PC-9 (cell line): ENCODE results near the gene RPL38. TPM values are rescaled to one million over a fixed set of nuclear protein-coding genes. Genes with fewer than 3 reads are reported as not detected.

Experiments used
- BruUV-seq: library from RNA; stranded (reverse); fragments of 400-500 nt; replicated peaks from 2 replicates; lab custom pipeline; 2021; lab: Mats Ljungman, UMichigan
- CTCF ChIA-PET: fragments of 300-600 bp; sonication (Branson Sonifier 250); formaldehyde crosslinking; loops from one replicate; lab custom pipeline; 2022; ENCODE audit warnings: antibody characterized with exemption; lab: Charles Lee
- POLR2A ChIA-PET: fragments of 300-600 bp; sonication (Branson Sonifier 250); formaldehyde crosslinking; loops from one replicate; lab custom pipeline; 2022; ENCODE audit warnings: antibody characterized with exemption; ENCODE audit not compliant: unreplicated experiment; lab: Charles Lee
- DNase-seq, 2 experiments: peaks; one replicate each; pipeline versions ENCODE4 v3.0.0 to v3.0.0-alpha.2; 2015 to 2022; ENCODE audit warnings: mixed read lengths in 1 of 2
- H2AFZ ChIP-seq: fragments of 200-600 bp; sonication (generic); 2 replicates; pipeline ENCODE4 v1.8.1; 2017; ENCODE audit warnings: antibody characterized with exemption
- H3F3A ChIP-seq: fragments of 200-600 bp; sonication (generic); 2 replicates; pipeline ENCODE4 v1.8.1; 2017; ENCODE audit warnings: antibody characterized with exemption, mild to moderate bottlenecking, low read depth; ENCODE audit not compliant: insufficient read depth
- H3K27ac ChIP-seq: fragments of 200-600 bp; sonication (generic); 2 replicates; pipeline ENCODE4 v1.6.1; 2016; ENCODE audit warnings: mixed run types
- H3K27me3 ChIP-seq: fragments of 200-600 bp; sonication (generic); 2 replicates; pipeline ENCODE4 v1.6.1; 2016; ENCODE audit warnings: low read depth, mixed run types; ENCODE audit not compliant: insufficient read depth
- H3K36me3 ChIP-seq: fragments of 200-600 bp; sonication (generic); 2 replicates; pipeline ENCODE4 v1.6.1; 2016; ENCODE audit warnings: low read depth, mixed run types
- H3K4me1 ChIP-seq: fragments of 200-600 bp; sonication (generic); replicated peaks from 2 replicates; pipeline ENCODE4 v1.6.1; 2016; ENCODE audit warnings: mixed run types; ENCODE audit not compliant: insufficient read depth
- H3K4me2 ChIP-seq: fragments of 200-600 bp; sonication (generic); 2 replicates; pipeline ENCODE4 v1.6.1; 2017; ENCODE audit warnings: mixed run types
- H3K4me3 ChIP-seq: fragments of 200-600 bp; sonication (generic); 2 replicates; pipeline ENCODE4 v1.6.1; 2016; ENCODE audit warnings: mixed run types
- H3K79me2 ChIP-seq: fragments of 200-600 bp; sonication (generic); 2 replicates; pipeline ENCODE4 v1.6.1; 2017; ENCODE audit warnings: low read depth, mixed run types
- H3K9me2 ChIP-seq: fragments of 200-600 bp; sonication (generic); 2 replicates; pipeline ENCODE4 v1.8.1; 2017; ENCODE audit warnings: mild to moderate bottlenecking; ENCODE audit not compliant: insufficient read depth
- H3K9me3 ChIP-seq: fragments of 200-600 bp; sonication (generic); 2 replicates; pipeline ENCODE4 v1.8.1; 2016; ENCODE audit warnings: low read depth; ENCODE audit not compliant: insufficient read depth
- H4K20me1 ChIP-seq: fragments of 200-600 bp; sonication (generic); 2 replicates; pipeline ENCODE4 v1.8.1; 2017; ENCODE audit not compliant: insufficient read depth
- CTCF ChIP-seq: fragments of 200-600 bp; sonication (generic); conservative IDR thresholded peaks from 2 replicates; pipeline ENCODE4 v1.6.1; 2017; ENCODE audit warnings: mixed run types, antibody characterized with exemption, mild to moderate bottlenecking, moderate library complexity
- EZH2 ChIP-seq: fragments of 200-600 bp; sonication (generic); IDR thresholded peaks from 2 replicates; pipeline ENCODE4 v1.8.0; 2017; ENCODE audit warnings: antibody characterized with exemption, low read depth
- intact Hi-C: fragments of 100-400 bp; cut with micrococcal nuclease; formaldehyde crosslinking; loops from one replicate; pipeline ENCODE4 v1.10.0; 2022; ENCODE audit not compliant: unreplicated experiment
- total RNA-seq: library from RNA; stranded (reverse); gene quantifications from 2 replicates; pipeline ENCODE4 v1.2.3, GENCODE V29; 2021

RPL38 gene
- total RNA-seq, 1 experiment from 2014 or later: 961 TPM

- ChIA-PET POLR2A (no interaction called here), CTCF (interaction anchor here (0.6 kb wide), 1 partner anchor 14 kb away, joined by 4 read pairs; no protein-coding TSS in a partner anchor)
- no peaks in the 10 kb centered on the region for H3K9me3 ChIP-seq
- H3K9me2 ChIP-seq: no peaks in the 10 kb centered on the region
- no peak for DNase-seq
- BruUV-seq: no TSS peak
- H3K27me3 ChIP-seq: peaks cover 25% of the 10 kb centered on the region
- no peak overlapping the region for H3K4me2 ChIP-seq
- H3K79me2 ChIP-seq: no peaks in the 10 kb centered on the region
- no peaks in the 10 kb centered on the region for H3K4me1 ChIP-seq
- no peak overlapping the region for H3K4me3 ChIP-seq
- no peaks in the 10 kb centered on the region for H4K20me1 ChIP-seq
- intact Hi-C loops: loop anchor here (10.0 kb wide), 1 partner anchor 236 kb away; no protein-coding TSS in a partner anchor
- H2AFZ ChIP-seq: no peak overlapping the region
- H3K36me3 ChIP-seq: no peaks in the 10 kb centered on the region
- TF ChIP-seq CTCF (no peak), EZH2 (no peak)
- H3K27ac ChIP-seq: no peak overlapping the region
- H3F3A ChIP-seq: no peaks in the 10 kb centered on the region
These were observed 15.0 kb downstream of the RPL38 start for GRCh38 chr17:74218436-74218835.

GRCh38 chr17:74219576-74220133, 16.2 kb downstream of the RPL38 start:
- Histone ChIP-seq H3K4me2 (no peak overlapping the region), H3K36me3 (no peaks in the 10 kb centered on the region), H3K27ac (no peak overlapping the region), H2AFZ (no peak overlapping the region), H3F3A (no peaks in the 10 kb centered on the region), H3K27me3 (peaks cover 33% of the 10 kb centered on the region), H3K9me2 (no peaks in the 10 kb centered on the region), H3K4me1 (no peaks in the 10 kb centered on the region), H3K9me3 (no peaks in the 10 kb centered on the region), H3K79me2 (no peaks in the 10 kb centered on the region), H3K4me3 (no peak overlapping the region), H4K20me1 (no peaks in the 10 kb centered on the region)
- ChIA-PET CTCF (no interaction called here), POLR2A (no interaction called here)
- DNase-seq: no peak
- intact Hi-C loops: loop anchor here (10.0 kb wide), 1 partner anchor 235 kb away; no protein-coding TSS in a partner anchor
- TF ChIP-seq CTCF (no peak), EZH2 (no peak)
- BruUV-seq: no TSS peak

GRCh38 chr17:74220219-74220618, 16.7 kb downstream of the RPL38 start:
- no TSS peak for BruUV-seq
- DNase-seq: no peak
- H3K79me2 ChIP-seq: no peaks in the 10 kb centered on the region
- ChIA-PET CTCF (interaction anchor here (0.6 kb wide), 1 partner anchor 1017 kb away, joined by 3 read pairs; no protein-coding TSS in a partner anchor), POLR2A (no interaction called here)
- H3K27ac ChIP-seq: no peak overlapping the region
- no peak overlapping the region for H2AFZ ChIP-seq
- H3K36me3 ChIP-seq: no peaks in the 10 kb centered on the region
- no peaks in the 10 kb centered on the region for H3K9me2 ChIP-seq
- H3K9me3 ChIP-seq: no peaks in the 10 kb centered on the region
- H4K20me1 ChIP-seq: no peaks in the 10 kb centered on the region
- TF ChIP-seq EZH2 (no peak), CTCF (no peak)
- peaks cover 31% of the 10 kb centered on the region for H3K27me3 ChIP-seq
- H3K4me1 ChIP-seq: no peaks in the 10 kb centered on the region
- no peak overlapping the region for H3K4me3 ChIP-seq
- H3F3A ChIP-seq: no peaks in the 10 kb centered on the region
- no peak overlapping the region for H3K4me2 ChIP-seq
- intact Hi-C loops: no loop called here
